H1 (cell line): Measurements from ENCODE around the gene CDK15. TPM values are rescaled to one million over a fixed set of nuclear protein-coding genes. Genes with fewer than 3 reads are reported as not detected.

Experiments
- GABPA ChIP-seq: IDR thresholded peaks from 2 replicates; pipeline ENCODE4 v1.6.1; 2011; ENCODE audit warnings: mild to moderate bottlenecking, low read length, moderate library complexity, borderline replicate concordance; ENCODE audit not compliant: insufficient read depth
- JUN ChIP-seq: IDR thresholded peaks from 2 replicates; pipeline ENCODE4 v1.6.1; 2011; ENCODE audit warnings: low read depth, mild to moderate bottlenecking, improper control_type of control experiment, low read length
- RAD21 ChIP-seq, 2 experiments: IDR thresholded peaks in 1 of 2; conservative IDR thresholded peaks in 1 of 2; 2 replicates each; pipeline ENCODE4 v1.6.1; 2011; ENCODE audit warnings: low read depth in 2 of 2, low read length in 2 of 2, improper control_type of control experiment in 1 of 2, inconsistent platforms in 1 of 2, mild to moderate bottlenecking in 1 of 2, moderate library complexity in 1 of 2
- polyA plus RNA-seq, 7 experiments: library from polyadenylated mRNA; depleted of rRNA in 3 of 7; stranded (reverse) in 5 of 7; unstranded in 2 of 7; fragments of >200 nt in 5 of 7; fragments of 200-250 nt in 2 of 7; gene quantifications; 1 replicate in 5 of 7; 2 replicates in 1 of 7; 4 replicates in 1 of 7; pipeline versions ENCODE4 v1.2.1 to v1.2.3, GENCODE V29; 2011 to 2013; ENCODE audit warnings: missing spikeins in 2 of 7, mixed read lengths in 2 of 7
- total RNA-seq: library from RNA; stranded (reverse); fragmentation: NEBNext Ultra II Directional; extraction: Animal tissue kit (Norgen Biotek cat#: 25700); gene quantifications from 2 replicates; pipeline ENCODE4 v1.2.1, GENCODE V29; 2021

Gene CDK15
- total and polyA plus RNA-seq, 2 of the 8 experiments (the other 6 are each of a cell fraction or from before 2014, with no cell fraction given), result 0.03 TPM; not detected in 1

GRCh38 chr2:201768918-201769317 lies 37.4 kb upstream of the CDK15 start (continued):
- TF ChIP-seq RAD21 (IDR thresholded peaks at IDR 0.05 in 1 of 2, conservative IDR thresholded peaks at IDR 0.05 in 1 of 2; ENCODE audit: low read depth in 2 of 2, low read length in 2 of 2) (no peak), JUN (no peak), GABPA (no peak)
